K562 (cell line): ENCODE measurements around the gene ITPKA. TPM values are rescaled to one million over a fixed set of nuclear protein-coding genes. Genes with fewer than 3 reads are reported as not detected.

Experiments
- ATAC-seq: fragments of 200-7000 bp; cut with Tn5 transposase; 3 replicates; pipeline ENCODE4 v1.9.1; 2020; ENCODE audit warnings: moderate library complexity
- BruUV-seq: library from RNA; stranded (reverse); fragments of 400-500 nt; replicated peaks from 2 replicates; lab custom pipeline; 2021; lab: Mats Ljungman, UMichigan
- CTCF ChIA-PET: fragments of 300-600 bp; formaldehyde crosslinking; extraction: SDS; loops from one replicate; lab custom pipeline; 2021; ENCODE audit warnings: low intra/inter-chr PET ratio; lab: Yijun Ruan, JAX
- POLR2A ChIA-PET: fragments of 300-600, 350-650 bp; sonication (Branson Sonifier 250); formaldehyde crosslinking; extraction: SDS; loops from one replicate; lab custom pipeline; 2021; ENCODE audit warnings: antibody characterized with exemption, inconsistent platforms; lab: Yijun Ruan, JAX
- DNase-seq, 4 experiments: peaks; one replicate each; pipeline versions ENCODE4 v3.0.0 to v3.0.0-alpha.2; 2011 to 2018; ENCODE audit warnings: low spot score in 3 of 4, mixed read lengths in 3 of 4; ENCODE audit errors: extremely low read depth in 1 of 4
- FAIRE-seq: peaks from 2 replicates; lab custom pipeline; 2011; peaks lifted over from hg19 to GRCh38; lab: Jason Lieb, UNC
- H2AFZ ChIP-seq: 2 replicates; pipeline ENCODE4 v1.6.0; 2011; ENCODE audit warnings: low read depth, low read length, control low read depth, inconsistent platforms
- H3K27ac ChIP-seq: fragments of 200-600 bp; 3 replicates; pipeline ENCODE4 v1.8.0; 2011; ENCODE audit warnings: low read depth, mild to moderate bottlenecking, control low read depth, inconsistent platforms, low read length, moderate library complexity, mixed read lengths; ENCODE audit errors: extremely low read depth
- H3K27me3 ChIP-seq, 2 experiments: fragments of 300-600 bp in 1 of 2; 2 replicates in 1 of 2; 3 replicates in 1 of 2; pipeline versions ENCODE4 v1.6.0 to v1.8.0; 2011; ENCODE audit warnings: inconsistent platforms in 2 of 2, low read length in 2 of 2, mild to moderate bottlenecking in 1 of 2, mixed read lengths in 1 of 2, moderate library complexity in 1 of 2; ENCODE audit not compliant: control insufficient read depth in 2 of 2, insufficient read depth in 2 of 2
- H3K36me3 ChIP-seq: fragments of 300-600 bp; 3 replicates; pipeline ENCODE4 v1.8.0; 2011; ENCODE audit warnings: mild to moderate bottlenecking, low read length, inconsistent platforms; ENCODE audit not compliant: control insufficient read depth, insufficient read depth
- H3K4me1 ChIP-seq, 2 experiments: fragments of 200-600 bp in 1 of 2; replicated peaks in 1 of 2; 2 replicates in 1 of 2; 3 replicates in 1 of 2; pipeline versions ENCODE4 v1.5.1 to v1.8.0; 2011; ENCODE audit warnings: inconsistent platforms in 2 of 2, low read length in 2 of 2, mild to moderate bottlenecking in 1 of 2, mixed read lengths in 1 of 2, moderate library complexity in 1 of 2; ENCODE audit not compliant: control insufficient read depth in 2 of 2, insufficient read depth in 2 of 2
- H3K4me2 ChIP-seq: 2 replicates; pipeline ENCODE4 v1.6.1; 2011; ENCODE audit warnings: low read length, control low read depth, inconsistent platforms, mixed read lengths; ENCODE audit not compliant: insufficient read depth
- H3K4me3 ChIP-seq: fragments of 200-600 bp; sonication (generic), shearing (Covaris generic); 2 replicates; pipeline ENCODE4 v1.5.1; 2016; ENCODE audit warnings: control low read depth, inconsistent platforms
- H3K79me2 ChIP-seq: fragments of 200-600 bp; 3 replicates; pipeline ENCODE4 v1.8.0; 2011; ENCODE audit warnings: low read length, inconsistent platforms; ENCODE audit not compliant: control insufficient read depth, insufficient read depth
- H3K9ac ChIP-seq, 2 experiments: 2 replicates each; pipeline versions ENCODE4 v1.6.0 to v1.6.1; 2011; ENCODE audit warnings: low read depth in 2 of 2, low read length in 2 of 2, control low read depth in 1 of 2, inconsistent platforms in 1 of 2, mild to moderate bottlenecking in 1 of 2, mixed read lengths in 1 of 2; ENCODE audit not compliant: insufficient read depth in 1 of 2
- H3K9me1 ChIP-seq: one replicate; pipeline ENCODE4 v1.6.0; 2011; ENCODE audit warnings: inconsistent platforms, mild to moderate bottlenecking, low read length, moderate library complexity; ENCODE audit not compliant: control insufficient read depth, insufficient read depth
- H3K9me3 ChIP-seq: replicated peaks from 2 replicates; pipeline ENCODE4 v1.5.1; 2011; ENCODE audit warnings: low read depth, low read length, inconsistent platforms; ENCODE audit not compliant: control insufficient read depth, insufficient read depth
- H4K20me1 ChIP-seq: replicated peaks from 2 replicates; pipeline ENCODE4 v1.6.1; 2011; ENCODE audit warnings: low read length, inconsistent platforms, mixed read lengths; ENCODE audit not compliant: control insufficient read depth, insufficient read depth
- BDP1 ChIP-seq: IDR thresholded peaks from 3 replicates; pipeline ENCODE4 v1.6.1; 2011; ENCODE audit not compliant: insufficient read length, insufficient read depth
- DDX20 ChIP-seq: fragments of 450-650 bp; IDR thresholded peaks from 2 replicates; pipeline ENCODE4 v1.6.1; 2016; ENCODE audit warnings: missing genetic modification characterization, low read depth, mild to moderate bottlenecking, missing compliant biosample characterization, moderate library complexity
- FOXM1 ChIP-seq, 2 experiments: fragments of 450-650 bp in 1 of 2; sonication (generic) in 1 of 2; formaldehyde crosslinking in 1 of 2; IDR thresholded peaks; 2 replicates each; pipeline versions ENCODE4 v1.6.1 to v1.9.0; 2017 to 2022; ENCODE audit warnings: low read depth in 2 of 2, mild to moderate bottlenecking in 2 of 2, missing genetic modification reagents in 1 of 2, moderate library complexity in 1 of 2
- GTF3C2 ChIP-seq: IDR thresholded peaks from 3 replicates; pipeline ENCODE4 v1.6.1; 2011; ENCODE audit warnings: borderline replicate concordance, mild to moderate bottlenecking, moderate library complexity; ENCODE audit not compliant: insufficient read length; ENCODE audit errors: extremely low read depth
- LCOR ChIP-seq: sonication (generic); formaldehyde crosslinking; IDR thresholded peaks from 2 replicates; pipeline ENCODE4 v1.8.0; 2022; ENCODE audit warnings: mild to moderate bottlenecking, missing genetic modification reagents
- NFXL1 ChIP-seq: fragments of 450-650 bp; formaldehyde crosslinking; IDR thresholded peaks from 2 replicates; pipeline ENCODE4 v1.4.0; 2021; ENCODE audit warnings: mild to moderate bottlenecking
- POLR3A ChIP-seq: IDR thresholded peaks from 2 replicates; pipeline ENCODE4 v1.6.1; 2011; ENCODE audit warnings: borderline replicate concordance, mild to moderate bottlenecking, moderate library complexity; ENCODE audit not compliant: insufficient read length, insufficient read depth; ENCODE audit errors: extremely low read depth
- ZBTB49 ChIP-seq: sonication (generic); formaldehyde crosslinking; IDR thresholded peaks from 2 replicates; pipeline ENCODE4 v1.8.0; 2022; ENCODE audit warnings: missing genetic modification reagents, mild to moderate bottlenecking, borderline replicate concordance
- ZFPM2 ChIP-seq: fragments of 250-450 bp; sonication (Bioruptor Pico); IDR thresholded peaks from 2 replicates; pipeline ENCODE4 v1.5.1; 2022; ENCODE audit warnings: mild to moderate bottlenecking
- WGBS: fragments of 100-300 bp; shearing (Covaris generic); methylation state at CpG from one replicate; pipeline ENCODE4 v1.1.6; 2016; ENCODE audit warnings: low coverage, mixed read lengths; ENCODE audit not compliant: insufficient coverage; ENCODE audit errors: missing lambda C conversion rate; 5-methylcytosine and 5-hydroxymethylcytosine counted together
- in situ Hi-C: fragments of 300-500 bp; cut with MboI; formaldehyde crosslinking; loops from 4 replicates; pipeline ENCODE4 v1.15.0; 2018; ENCODE audit warnings: inconsistent platforms, mixed read lengths
- intact Hi-C: fragments of 100-400 bp; cut with micrococcal nuclease; formaldehyde crosslinking; loops from 2 replicates; pipeline ENCODE4 v1.14.2; 2022
- polyA plus RNA-seq, 8 experiments: library from polyadenylated mRNA; depleted of rRNA in 4 of 8; stranded (reverse) in 5 of 8; unstranded in 3 of 8; fragments of >200 nt; fragmentation: Nextera tagmentation in 2 of 8; fragmentation: Illumina TruSeq in 1 of 8; extraction: Ambion mirVana in 2 of 8; extraction: Trizol in 1 of 8; gene quantifications; 2 replicates each; pipeline versions ENCODE4 v1.2.1 to v1.2.3, GENCODE V29; 2011 to 2014; ENCODE audit warnings: inconsistent platforms in 1 of 8, missing spikeins in 1 of 8
- total RNA-seq, 7 experiments: library from RNA; depleted of rRNA in 6 of 7; stranded (reverse); fragments of >200 nt in 6 of 7; fragmentation: Illumina TruSeq in 2 of 7; extraction: Trizol in 2 of 7; gene quantifications; 2 replicates each; pipeline versions ENCODE4 v1.2.1 to v1.2.3, GENCODE V29; 2011 to 2021; ENCODE audit warnings: low replicate concordance in 1 of 7
- TF ChIP-seq, protein P1 (sequence below): fragments of 250-450 bp; sonication (Bioruptor Pico); IDR thresholded peaks from 2 replicates; pipeline ENCODE4 v1.4.0; 2020; ENCODE audit warnings: mild to moderate bottlenecking, moderate library complexity

ITPKA gene
- total and polyA plus RNA-seq, 9 of the 15 experiments (the other 6 are each of a cell fraction or from before 2014, with no cell fraction given) = 0.14 to 68.4 (median 11.5) TPM

DNA sequence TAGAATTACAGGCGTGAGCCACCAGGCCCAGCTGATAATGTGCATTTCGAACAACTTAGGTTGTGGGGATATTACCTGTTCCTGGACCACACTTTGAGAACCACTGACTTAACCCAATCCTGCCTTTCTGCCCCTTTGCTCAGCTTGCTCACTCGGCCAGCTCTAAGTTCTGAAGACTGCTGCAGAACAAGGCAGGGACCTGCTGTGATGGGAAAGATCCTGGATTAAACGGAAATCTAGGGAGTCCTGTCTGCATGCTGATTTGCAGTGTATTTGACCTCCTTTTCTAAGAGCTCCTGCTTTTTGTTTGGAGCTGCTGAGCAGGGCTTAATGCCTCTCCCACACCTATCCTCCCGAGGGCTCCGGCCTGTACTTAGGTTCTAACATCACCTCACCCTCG is 17.1 kb downstream of the ITPKA start:
- Histone ChIP-seq H3K9me1 (peaks cover 3% of the 10 kb centered on the region), H3K4me1 (peaks cover 9 to 30% of the 10 kb centered on the region in 2 experiments; a peak in 4 of 5 replicates), H4K20me1 (no peaks in the 10 kb centered on the region), H2AFZ (no peak overlapping the region), H3K4me2 (no peak overlapping the region), H3K79me2 (no peaks in the 10 kb centered on the region; the same call in 2 of the 3 replicates), H3K9me3 (no peaks in the 10 kb centered on the region), H3K4me3 (no peak overlapping the region), H3K27me3 (no peaks in the 10 kb centered on the region), H3K27ac (no peak overlapping the region), H3K36me3 (no peaks in the 10 kb centered on the region), H3K9ac (no peak overlapping the region)
- no peak for FAIRE-seq
- TF ChIP-seq BDP1 = no peak
- TF ChIP-seq, protein P1, sequence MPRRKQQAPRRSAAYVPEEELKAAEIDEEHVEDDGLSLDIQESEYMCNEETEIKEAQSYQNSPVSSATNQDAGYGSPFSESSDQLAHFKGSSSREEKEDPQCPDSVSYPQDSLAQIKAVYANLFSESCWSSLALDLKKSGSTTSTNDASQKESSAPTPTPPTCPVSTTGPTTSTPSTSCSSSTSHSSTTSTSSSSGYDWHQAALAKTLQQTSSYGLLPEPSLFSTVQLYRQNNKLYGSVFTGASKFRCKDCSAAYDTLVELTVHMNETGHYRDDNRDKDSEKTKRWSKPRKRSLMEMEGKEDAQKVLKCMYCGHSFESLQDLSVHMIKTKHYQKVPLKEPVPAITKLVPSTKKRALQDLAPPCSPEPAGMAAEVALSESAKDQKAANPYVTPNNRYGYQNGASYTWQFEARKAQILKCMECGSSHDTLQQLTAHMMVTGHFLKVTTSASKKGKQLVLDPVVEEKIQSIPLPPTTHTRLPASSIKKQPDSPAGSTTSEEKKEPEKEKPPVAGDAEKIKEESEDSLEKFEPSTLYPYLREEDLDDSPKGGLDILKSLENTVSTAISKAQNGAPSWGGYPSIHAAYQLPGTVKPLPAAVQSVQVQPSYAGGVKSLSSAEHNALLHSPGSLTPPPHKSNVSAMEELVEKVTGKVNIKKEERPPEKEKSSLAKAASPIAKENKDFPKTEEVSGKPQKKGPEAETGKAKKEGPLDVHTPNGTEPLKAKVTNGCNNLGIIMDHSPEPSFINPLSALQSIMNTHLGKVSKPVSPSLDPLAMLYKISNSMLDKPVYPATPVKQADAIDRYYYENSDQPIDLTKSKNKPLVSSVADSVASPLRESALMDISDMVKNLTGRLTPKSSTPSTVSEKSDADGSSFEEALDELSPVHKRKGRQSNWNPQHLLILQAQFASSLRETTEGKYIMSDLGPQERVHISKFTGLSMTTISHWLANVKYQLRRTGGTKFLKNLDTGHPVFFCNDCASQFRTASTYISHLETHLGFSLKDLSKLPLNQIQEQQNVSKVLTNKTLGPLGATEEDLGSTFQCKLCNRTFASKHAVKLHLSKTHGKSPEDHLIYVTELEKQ (CRISPR knock-in tag) = no peak
- TF ChIP-seq LCOR (CRISPR knock-in tag) = no peak
- no peak for TF ChIP-seq ZBTB49 (CRISPR knock-in tag)
- TF ChIP-seq GTF3C2 = no peak
- TF ChIP-seq ZFPM2 (CRISPR knock-in tag) = no peak
- TF ChIP-seq POLR3A = no peak
- no peak for TF ChIP-seq DDX20 (tag)
- no peak for TF ChIP-seq NFXL1
- no peak for TF ChIP-seq FOXM1 (IDR thresholded peaks at IDR 0.05; ENCODE audit: low read depth)
- TF ChIP-seq FOXM1 (CRISPR knock-in tag; IDR thresholded peaks at IDR 0.05; ENCODE audit: low read depth) = no peak
- BruUV-seq = no TSS peak
- in situ Hi-C loops (no loop called here), intact Hi-C loops (no loop called here)
- DNase-seq = no peak
- ChIA-PET CTCF (no interaction called here), POLR2A (interaction anchor here (1.0 to 1.6 kb wide), 3 partner anchors 12 to 45 kb away, joined by 3 to 5 read pairs (median 4); no protein-coding TSS in a partner anchor)
- ATAC-seq = no peak
- 67% methylated on average over 5 of the region's 7 CpGs for WGBS
